SKM-1 (cell line): ENCODE measurements around the gene SATB2.

Experiments used
- DNase-seq: peaks from one replicate; lab custom pipeline; 2025; ENCODE audit not compliant: unreplicated experiment; lab: John Stamatoyannopoulos, UW

The SATB2 gene

DNA sequence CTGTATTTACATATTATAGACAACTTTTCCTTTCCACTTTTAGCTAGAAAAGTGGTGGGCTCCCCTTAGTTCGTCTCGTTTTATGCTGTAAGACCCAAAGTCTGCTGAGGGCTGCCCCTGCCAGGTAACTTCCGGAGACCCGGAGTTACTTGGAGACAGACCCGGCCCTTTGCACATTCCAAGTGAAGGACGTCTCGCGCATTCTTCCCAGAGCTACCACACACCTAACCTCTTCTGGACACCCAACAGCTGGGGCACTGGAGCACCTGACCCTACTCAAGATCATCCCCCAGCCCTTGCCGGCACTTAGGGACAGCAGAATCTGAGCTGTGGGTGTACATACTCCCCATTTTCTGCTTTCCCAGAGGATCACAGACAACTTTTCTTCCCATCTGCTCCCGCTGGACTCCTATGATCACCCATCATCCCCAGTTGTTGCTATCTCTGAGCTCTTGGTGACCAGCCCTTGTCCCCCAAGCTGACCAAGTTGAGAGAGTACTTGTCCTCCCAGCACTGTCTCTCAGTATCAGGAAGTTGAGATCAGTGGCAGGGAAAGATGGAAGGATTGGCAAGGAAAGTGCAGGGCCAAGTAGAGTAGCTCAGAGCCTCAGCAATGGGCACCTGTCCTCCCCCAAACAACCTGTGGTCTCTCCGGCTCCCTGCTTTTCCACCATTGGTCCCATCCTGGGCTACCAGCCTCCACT, 8.4 kb upstream of the SATB2 start:
- DNase-seq: no peak

DNA sequence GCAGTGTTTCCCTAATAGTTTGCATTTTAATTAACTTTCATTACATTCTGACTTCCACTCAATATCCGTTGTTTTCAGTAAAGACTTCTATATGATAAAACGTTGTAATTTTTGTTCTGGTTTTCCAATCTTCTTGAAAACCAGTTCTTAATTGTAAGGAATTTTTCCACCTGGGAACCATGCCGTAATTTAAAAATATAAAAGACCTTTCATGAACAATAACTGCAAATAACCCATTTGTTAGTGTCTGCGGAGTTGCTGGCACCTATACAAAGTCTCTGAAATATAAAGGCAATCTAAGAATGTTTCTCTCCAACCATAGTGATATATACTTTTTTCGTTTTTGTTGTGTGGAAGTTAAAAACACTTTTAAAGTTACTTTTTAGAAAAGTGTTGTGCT, 7.7 kb upstream of the SATB2 start:
- DNase-seq: no peak

DNA sequence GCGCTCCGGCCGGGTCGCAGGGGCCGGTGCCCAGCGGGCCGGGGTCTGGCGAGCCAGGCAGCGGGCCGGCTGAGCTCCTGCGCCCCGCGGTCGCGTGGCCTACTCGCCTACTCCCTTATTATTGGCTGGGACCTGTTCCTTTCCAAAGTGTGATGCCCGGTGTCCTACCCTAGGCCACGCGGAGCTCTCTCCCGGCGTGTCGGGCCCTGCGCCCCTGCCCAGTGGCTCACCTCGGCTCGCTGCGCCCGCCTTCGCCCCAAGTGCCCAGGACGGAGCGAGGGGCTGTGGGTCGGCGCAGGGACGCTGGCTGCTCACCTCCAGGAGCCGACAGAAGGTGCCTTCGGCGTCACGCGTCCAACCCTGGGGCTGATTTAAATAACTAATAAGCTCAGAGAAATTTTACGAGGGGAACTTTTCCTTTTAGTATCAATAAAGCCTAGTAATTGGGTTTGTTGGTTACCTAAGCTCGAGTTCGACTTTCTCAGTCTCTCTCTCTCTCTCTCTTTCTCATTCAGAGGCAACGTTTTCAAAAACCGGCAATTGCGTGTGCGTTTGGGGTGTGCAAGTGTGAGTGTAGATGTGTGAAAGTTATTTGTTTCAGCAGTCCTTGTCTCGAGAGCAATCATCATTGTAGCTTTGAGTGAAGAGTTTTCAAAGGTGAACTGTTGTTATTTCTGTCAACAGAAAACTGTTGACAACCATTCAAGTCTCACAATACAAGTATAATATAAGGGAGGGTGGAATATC, 7.0 kb upstream of the SATB2 start:
- no peak for DNase-seq

DNA sequence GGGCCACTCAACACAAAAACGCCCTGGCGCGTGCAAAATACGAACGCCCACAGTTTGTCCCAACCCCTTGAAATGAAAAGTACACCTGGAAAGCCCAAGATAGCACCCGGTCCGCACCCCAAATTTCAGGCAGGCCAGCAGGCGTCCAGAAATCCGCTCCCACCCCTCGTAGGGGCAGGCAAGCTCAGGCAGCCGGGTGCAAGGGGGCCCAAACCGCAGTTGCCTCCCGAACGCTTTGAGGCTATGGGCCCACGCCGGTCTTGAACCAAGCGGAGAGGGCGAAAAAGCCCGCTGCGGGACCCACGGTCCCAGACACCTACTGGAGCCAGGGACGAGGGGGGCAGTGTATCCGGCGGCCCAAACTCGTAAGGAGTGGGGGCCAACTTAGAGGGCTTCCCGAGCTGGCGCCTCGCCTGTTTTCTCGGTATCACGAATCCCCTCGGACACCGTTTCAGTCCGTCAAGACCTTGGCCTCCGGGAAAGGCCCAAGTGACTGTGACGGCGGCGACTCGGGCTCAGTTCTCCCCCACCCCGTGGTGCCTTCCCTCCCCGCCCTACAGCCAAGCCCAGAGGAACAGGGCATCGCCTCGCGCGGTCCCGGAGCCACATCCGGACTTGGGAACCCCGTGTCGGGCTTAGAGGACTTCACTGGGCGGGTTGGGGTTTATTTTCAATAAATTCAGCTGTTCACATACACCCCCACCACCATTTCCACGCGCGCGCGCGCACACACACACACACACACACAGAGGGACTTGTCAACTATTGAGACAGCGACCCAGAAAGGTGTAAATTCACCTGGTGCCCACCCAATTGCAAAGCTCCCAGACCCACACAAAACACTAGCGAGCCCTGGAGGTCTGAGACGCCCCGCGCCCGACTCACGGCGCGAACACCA, 6.2 kb upstream of the SATB2 start:
- no peak for DNase-seq

DNA sequence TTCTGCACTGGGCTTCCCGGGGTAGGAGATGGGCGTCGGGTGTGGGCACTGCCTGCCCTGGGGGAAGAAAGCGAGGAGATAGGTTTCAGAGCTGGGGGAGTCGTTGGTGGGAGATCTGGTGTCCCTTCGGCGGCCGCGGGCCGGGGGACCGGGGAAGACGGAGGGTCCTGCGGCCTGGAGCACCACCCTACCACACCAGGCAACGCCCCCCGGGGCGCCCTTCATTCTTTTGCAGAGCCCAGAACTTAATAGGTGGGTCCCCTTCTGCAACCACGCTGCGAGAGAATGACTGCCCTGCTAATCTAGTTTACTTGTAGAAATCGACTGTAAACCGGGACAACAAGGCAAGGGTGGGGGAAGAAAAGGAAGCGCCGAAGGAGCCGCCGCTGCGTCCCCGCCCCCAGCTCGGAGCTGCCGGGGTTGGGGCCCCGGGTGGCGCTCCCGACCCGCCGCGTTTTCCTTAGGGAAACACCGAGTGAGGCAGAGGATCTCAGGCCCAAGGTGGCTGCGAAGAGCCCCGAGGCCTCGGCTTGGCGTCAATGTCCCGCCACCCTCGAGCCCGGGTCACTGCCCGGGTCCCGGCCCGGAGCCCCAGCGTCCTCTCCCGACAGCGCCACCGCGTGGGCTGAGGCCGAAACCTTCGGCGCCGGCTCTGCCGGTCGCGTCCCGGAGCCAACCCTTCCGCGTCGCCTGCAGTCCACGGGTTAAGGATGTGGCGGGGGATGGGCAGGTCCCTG, 5.4 kb upstream of the SATB2 start:
- peak; percentile 24 for DNase-seq

DNA sequence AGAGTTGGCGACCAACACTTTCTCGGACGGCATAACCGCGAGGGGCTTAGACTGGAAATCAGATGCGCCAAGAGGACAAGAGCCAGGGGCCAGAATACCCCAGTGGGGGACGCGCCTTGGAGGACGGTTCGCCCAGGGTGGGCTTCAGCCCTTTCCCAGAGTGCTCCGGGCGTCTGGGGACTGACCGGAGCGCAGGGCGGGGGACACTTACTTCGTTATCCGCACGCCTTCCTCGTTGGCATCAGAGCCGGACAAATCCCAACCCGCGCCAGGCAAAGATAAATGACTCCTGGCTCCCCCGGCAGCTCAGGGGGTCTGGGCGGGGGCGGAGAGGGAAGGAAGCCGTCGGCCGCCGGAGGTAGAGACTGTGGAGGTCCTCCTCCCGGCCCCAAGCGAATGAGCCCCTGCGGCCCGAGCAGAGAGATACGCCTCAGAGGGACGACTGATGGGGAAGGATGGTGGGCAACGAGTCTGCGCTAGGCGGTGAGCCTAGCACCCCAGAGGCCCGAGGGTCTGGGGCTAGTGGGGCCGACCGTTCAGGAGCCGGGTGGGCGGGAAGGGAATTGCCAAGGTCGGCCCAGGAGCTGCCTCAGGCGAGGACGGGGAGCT, 4.7 kb upstream of the SATB2 start:
- DNase-seq: no peak

DNA sequence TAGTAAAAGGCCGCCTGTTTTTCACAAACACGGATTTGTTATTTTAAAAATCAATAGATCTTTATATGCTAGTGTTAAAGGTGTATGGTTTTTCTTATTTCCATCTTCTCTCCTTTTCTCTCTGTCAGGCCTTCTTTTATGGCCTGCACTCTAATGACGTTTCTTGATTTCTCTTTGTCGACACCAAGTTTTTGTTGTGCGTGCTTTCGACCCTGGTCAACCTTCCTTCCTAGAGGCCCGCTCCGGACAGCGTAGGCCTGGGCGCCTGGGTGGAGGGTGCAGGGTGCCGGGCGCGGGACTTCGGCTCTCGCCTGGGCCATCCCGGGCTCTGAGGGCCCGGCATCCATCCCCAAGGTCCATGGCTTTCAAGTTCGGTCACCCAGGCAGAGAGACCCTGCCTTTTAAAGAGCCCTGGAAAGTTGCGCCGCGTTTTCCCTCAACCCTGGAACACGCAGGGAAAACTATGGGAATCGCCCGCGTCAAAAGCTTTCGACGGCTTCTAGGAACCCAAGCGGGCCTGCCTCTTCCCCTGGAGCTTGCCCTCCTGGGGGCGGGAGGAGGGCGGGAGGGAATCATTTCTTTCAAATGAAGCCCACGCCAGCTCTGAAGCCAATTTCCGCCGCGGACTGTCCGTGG, 4.1 kb upstream of the SATB2 start:
- DNase-seq: no peak

DNA sequence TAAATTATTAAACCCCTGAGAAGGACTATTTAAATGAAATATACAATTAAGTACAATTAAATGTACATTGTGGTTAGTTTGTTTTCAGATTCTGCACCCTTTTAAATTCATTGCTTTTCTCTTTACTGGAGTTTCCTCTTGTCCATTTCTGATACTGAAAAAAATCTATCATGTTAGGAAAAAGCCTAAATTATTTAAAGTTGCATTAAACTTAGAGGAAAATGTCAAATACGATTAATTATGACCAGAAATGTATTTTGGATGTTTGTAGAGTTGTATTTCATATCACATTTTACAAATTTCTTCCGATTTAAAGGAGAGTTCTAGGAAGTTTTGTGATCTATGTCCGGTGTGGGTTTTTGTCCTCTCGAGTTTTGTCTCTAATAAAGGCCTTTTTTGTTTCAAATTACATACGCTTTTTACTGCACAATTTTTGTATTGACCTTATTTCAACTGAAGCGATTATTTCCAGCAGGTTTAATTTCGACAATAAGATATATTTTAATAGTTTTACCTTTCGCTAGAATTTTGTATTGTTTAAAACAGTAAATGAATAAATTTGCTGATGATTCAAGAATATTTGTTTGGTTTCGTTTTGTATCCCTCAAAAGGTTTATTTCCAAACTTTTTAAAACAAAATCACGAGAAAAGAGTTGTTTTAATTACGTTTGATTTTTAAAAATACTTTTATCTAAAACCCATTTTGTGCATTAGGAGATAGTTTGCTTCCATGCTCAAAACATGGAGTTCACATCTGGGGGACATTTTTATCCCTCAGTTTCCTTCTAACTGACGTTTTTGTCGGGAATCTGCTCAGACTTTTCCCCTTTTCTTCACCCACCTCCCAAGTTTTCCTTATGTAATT, 3.3 kb upstream of the SATB2 start:
- no peak for DNase-seq

DNA sequence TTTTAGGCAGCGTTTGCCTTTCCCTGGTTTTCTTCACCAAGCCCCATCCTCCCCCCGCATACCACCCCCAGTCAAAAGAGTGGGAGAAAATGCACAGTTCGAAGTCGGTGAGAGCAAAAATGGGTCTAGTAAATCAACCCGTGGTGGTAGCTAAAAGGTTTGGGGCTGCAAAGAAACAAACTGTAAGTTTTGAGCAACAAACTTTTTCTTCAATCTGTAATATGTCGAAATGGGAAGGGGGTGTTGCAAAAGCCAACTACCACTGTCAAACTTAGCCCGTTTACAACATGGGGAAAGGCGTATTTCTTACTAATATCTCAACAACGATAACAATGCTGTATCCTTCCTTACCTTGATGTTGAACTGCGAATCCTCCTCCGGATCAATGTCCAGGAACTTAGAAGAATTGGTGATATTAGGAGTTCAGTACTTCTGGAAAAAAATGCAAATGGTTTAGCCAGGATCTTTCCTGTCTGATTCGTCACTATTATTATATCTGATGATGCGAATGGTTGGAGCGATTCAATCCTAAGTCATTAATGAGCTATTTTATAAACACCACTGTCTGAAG, 2.4 kb upstream of the SATB2 start:
- DNase-seq: peak; percentile 45

DNA sequence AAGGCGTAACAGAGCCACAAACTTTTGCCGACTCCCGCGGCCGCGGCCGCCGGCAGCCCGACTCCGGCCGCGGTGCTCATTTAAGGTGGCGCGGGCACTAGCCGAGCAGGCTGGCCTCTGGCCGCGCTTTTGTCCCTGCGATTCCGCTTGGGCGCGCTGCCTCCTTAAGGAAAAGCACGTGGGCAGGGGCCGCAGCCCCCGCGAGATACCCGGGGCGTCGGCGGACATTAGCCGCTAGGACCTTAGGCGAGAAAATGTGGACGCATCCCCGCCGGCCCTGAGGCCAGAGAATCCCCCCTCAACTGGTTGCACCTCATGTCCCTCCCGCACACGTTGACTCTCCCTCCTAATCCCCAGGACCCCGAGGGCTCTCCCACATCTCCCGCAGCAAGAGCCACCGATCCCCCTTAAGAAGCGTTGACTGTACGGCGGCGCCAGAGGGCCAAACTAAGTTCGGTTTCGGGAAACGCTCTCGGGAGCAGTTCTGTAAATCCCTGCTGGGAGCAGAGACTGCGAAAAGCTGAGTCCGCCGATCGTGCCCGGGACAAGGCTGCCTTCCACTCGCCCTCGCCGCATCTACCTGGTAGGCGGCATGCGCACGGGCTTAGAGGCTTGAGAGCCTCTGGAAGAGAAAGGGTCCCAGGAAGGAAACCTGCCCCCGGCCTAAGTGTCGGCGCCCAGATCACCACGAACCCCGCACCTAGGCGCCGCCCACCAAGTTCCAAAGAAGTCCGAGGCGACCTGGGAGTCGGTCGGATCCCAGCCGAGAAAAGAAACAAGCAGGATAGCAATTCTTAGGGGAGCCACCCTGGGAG, 1.8 kb upstream of the SATB2 start:
- DNase-seq: peak; percentile 65

DNA sequence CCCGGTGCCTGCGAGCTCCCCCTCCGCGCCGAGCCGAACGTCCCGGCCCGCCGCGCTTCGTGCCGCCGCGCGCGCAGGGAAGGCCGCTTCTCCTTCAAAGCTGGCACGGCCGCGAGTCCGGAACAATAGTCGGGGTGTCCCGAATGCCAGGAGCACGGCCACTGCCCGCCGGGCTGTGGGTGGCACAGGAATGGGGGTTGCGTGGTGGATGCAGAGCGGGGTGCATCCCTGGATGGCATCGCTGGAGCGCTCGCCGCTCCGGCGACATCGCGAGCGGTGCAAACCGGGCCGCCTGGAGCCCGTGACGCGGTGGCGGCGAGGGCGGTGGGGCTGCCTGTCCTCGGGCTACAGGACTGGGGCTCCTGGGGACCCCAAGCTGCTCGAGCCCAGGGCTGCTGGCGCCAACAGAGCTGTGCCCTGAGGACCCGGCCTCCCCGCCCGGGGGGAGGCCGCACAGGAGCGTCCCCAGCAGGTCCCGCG, 1.1 kb upstream of the SATB2 start:
- no peak for DNase-seq

DNA sequence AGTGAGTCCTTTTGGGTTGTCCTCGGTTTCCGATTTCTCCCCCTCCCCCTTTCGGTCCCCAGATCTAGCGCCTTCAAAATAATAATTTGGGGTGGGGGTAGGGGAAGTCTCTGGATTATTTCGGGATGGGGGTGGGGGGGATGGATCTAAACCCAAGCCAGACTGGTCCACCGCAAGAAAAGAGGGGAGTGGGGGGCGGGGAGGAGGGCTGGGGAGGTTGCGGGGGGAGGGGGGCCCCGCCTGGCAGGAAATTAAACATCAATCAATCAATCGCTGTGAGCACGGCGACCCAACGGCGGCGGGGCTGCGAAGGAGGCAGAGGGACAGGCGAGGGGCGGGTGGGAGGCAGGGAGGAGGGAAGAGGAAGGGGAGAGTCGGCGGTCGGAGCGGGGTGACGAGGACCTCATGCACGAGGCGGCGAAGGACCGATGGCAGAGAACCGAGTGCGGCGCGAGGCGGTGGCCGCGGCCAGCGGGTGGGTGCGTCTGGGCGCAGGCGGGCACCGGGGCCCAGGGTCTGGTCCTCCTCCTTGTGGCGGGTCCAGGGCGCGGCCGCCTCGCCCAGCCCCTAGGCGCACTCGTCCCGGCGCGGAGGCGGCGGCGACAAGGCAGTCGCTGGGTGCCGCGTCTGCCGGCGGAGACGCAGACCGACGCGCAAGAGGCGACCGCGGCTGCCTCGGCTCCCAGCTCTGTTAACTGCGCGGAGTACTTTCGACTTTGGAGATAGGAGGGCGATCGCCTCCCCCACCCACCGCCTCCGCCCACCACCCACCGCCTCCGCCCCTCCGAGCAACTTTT, 468 bp upstream of the SATB2 start:
- peak; percentile 24 for DNase-seq

DNA sequence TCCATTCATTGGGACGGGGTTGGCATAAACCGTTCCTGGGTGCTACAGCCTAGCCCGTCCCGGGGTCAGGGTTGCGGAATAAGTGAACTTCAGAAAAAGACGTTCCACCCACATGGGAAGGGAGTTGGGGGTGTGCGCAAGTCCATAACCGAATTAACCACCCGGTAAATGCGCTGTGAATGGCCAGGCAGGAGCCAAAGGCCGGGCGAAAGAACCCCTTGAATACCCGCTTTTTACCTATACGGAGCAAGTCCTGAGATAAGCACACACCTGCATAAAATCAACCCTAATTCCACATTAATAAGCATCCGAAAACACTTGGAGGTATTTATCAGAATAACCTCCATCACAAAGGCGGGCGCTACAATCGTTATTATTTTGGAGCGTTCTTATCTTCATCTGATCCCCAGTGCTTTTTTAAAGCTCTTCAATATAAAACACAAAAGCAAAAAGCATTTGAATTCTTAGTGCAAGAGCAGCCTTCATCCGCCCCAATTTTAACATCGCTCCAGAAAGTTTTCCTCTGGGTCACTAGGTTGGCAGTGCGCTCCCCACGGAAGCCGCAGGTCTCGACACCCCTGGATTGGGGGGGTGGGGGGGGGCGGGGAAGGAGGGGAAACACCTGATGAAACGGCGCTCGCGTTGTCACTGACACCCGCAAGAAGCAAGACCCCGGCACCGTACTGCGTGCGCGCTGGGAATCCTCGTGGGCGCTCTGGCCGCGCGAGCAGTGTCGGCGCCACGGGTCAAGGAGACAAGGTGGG, 1.2 kb downstream of the SATB2 start:
- peak; percentile 65 for DNase-seq

DNA sequence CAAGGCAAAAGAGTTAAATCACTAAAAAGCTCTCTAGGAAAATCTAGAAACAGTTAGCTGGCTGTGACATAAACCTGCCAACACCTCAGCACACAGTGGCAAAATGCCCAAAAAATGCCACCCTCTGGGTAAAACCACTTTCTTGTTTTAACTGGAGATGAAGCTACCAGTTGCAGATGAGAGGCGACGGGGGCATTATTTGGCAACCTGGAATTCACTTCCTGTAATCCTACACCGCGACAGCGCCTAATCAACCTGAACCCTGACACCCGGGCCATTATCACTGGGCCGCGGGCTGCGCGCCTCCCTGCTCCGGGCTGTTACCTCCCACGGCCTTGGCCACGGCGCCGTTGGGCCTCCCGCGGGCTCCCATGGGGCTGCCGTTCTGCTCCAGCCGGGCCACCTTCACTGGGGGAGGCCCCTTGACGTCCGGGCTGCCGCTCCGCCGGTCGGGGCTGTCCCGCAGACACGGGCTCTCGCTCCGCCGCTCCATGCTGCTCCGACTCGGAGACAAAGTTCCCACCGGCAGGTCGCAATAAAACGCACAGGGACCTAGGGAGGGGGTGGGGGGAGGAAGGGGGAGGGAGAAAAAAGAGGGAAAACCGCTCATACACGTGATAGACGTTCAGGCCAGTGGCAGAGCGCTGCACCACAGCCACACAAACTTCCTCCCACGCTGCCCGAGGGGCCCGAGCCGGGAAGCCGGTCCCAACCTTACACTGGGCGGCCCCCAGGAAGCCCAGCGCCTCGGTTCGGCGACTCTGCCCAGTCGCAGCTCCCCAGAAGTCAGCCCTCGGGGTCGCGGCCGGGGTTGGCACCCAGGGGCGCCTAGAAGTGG, 2.0 kb downstream of the SATB2 start:
- peak; percentile 65 for DNase-seq

DNA sequence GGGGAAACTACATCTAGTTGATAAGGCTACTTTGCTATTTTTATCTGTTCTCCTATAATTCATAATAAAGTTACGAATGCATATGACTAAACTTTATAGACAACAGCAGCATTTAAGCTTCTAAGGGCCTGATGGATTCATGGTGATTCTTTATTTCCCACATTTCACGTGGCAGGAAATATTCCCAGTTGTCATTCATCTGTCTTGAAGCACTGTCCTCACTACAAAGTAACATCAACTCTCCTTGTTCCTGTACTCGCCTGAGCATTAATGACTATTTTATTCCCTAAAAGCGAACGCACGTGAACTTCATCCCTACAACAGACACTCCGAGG, 2.6 kb downstream of the SATB2 start:
- no peak for DNase-seq

DNA sequence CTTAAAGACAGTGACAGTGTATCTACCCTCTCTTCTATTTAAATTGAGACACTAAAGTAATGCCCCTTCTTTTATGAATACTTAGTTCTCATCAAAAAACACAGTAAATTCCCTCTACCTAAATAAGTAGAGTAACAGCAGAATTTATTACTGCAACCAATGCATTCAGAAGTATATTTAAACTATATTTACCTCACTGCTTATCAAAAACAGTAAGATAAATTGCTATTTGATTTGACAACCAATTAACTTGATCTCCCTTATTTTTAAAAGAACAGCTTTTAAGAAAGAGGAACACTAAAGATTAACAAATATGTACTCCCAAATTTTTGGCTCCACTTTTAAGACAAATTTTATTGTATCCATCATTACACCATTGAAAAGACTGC, 4.8 kb downstream of the SATB2 start:
- no peak for DNase-seq
